Skin of body (tissue), 2 donors: ENCODE data around the gene USPL1. TPM values are rescaled to one million over a fixed set of nuclear protein-coding genes. Genes with fewer than 3 reads are reported as not detected.
A peak's percentile ranks its signal among the peaks of the same experiment; 100 is the strongest.
"Not testable (repeated sequence)": the region's sequence is repeated elsewhere in the genome, so short reads cannot be mapped to it uniquely, and the experiment has no call there.

Experiments
- DNase-seq: peaks from one replicate; lab custom pipeline; 2025; lab: John Stamatoyannopoulos, UW
- total RNA-seq: library from RNA; depleted of rRNA; stranded (reverse); fragments of >200 nt; gene quantifications from one replicate; pipeline ENCODE4 v1.2.3, GENCODE V29; 2014

The USPL1 gene
- total RNA-seq, 1 donor from 2014 or later: 22.7 TPM

- DNase-seq: peak; percentile 75
Measured at GRCh38 chr13:30615866-30616541, 1.7 kb upstream of the USPL1 start.

GRCh38 chr13:30616927-30617314 is 799 bp upstream of the USPL1 start:
- peak; percentile 96 for DNase-seq

- DNase-seq: peak; percentile 56
Measured at GRCh38 chr13:30618186-30618929, 638 bp downstream of the USPL1 start.

- DNase-seq: no peak
Measured at GRCh38 chr13:30618930-30619279, 1.2 kb downstream of the USPL1 start.

- no peak for DNase-seq
Measured at GRCh38 chr13:30619731-30620130, 2.0 kb downstream of the USPL1 start.

GRCh38 chr13:30620941-30621340 is 3.2 kb downstream of the USPL1 start:
- DNase-seq: no peak

- DNase-seq: no peak
Measured at GRCh38 chr13:30622551-30622950, 4.8 kb downstream of the USPL1 start.

GRCh38 chr13:30623392-30623791 is 5.7 kb downstream of the USPL1 start:
- no peak for DNase-seq

GRCh38 chr13:30624630-30625029 is 6.9 kb downstream of the USPL1 start:
- DNase-seq: no peak

- no peak for DNase-seq
Measured at GRCh38 chr13:30629527-30629926, 11.8 kb downstream of the USPL1 start.

GRCh38 chr13:30633861-30634260 is 16.1 kb downstream of the USPL1 start:
- no peak for DNase-seq

- no peak for DNase-seq
Measured at GRCh38 chr13:30634838-30635237, 17.1 kb downstream of the USPL1 start.

- no peak for DNase-seq
Measured at GRCh38 chr13:30638301-30638700, 20.6 kb downstream of the USPL1 start.

- no peak for DNase-seq
Measured at GRCh38 chr13:30639671-30640070, 22.0 kb downstream of the USPL1 start.

GRCh38 chr13:30641173-30641572 is 23.5 kb downstream of the USPL1 start:
- not testable (repeated sequence) for DNase-seq

- no peak for DNase-seq
Measured at GRCh38 chr13:30645629-30646028, 27.9 kb downstream of the USPL1 start.

GRCh38 chr13:30647420-30647819 is 29.7 kb downstream of the USPL1 start:
- DNase-seq: no peak

GRCh38 chr13:30647824-30648521 is 30.3 kb downstream of the USPL1 start:
- no peak for DNase-seq

GRCh38 chr13:30648522-30649012 is 30.8 kb downstream of the USPL1 start:
- DNase-seq: no peak

- DNase-seq: not testable (repeated sequence)
Measured at GRCh38 chr13:30651648-30652047, 33.9 kb downstream of the USPL1 start.

- peak; percentile 72 for DNase-seq
Measured at GRCh38 chr13:30652746-30653386, 35.1 kb downstream of the USPL1 start.

- DNase-seq: no peak
Measured at GRCh38 chr13:30654430-30654829, 36.7 kb downstream of the USPL1 start.
